ENCODE results near the gene ZFP36L1. TPM values are rescaled to one million over a fixed set of nuclear protein-coding genes. Genes with fewer than 3 reads are reported as not detected.

The ZFP36L1 gene
- total and polyA plus RNA-seq, 10 of the 15 experiments (the other 5 are each of a cell fraction or from before 2014, with no cell fraction given) = 22.0 to 184 (median 66.1) TPM

- peak overlapping the region; percentile 91 for H3K27ac ChIP-seq (ENCODE audit: control insufficient read depth, insufficient read depth)
- 0% methylated on average over 4 of the region's 4 CpGs for WGBS (ENCODE audit: insufficient coverage, insufficient replicate concordance, low lambda C conversion rate, missing lambda C conversion rate)
- RAD21 ChIA-PET (ENCODE audit: unreplicated experiment) = interaction anchor here (0.8 to 13.5 kb wide), 15 partner anchors 24 to 887 kb away, joined by 3 to 292 read pairs (median 8); partner anchors contain the start of gene ZFP36L1
- no peaks in the 10 kb centered on the region for H3K36me3 ChIP-seq (ENCODE audit: control insufficient read depth in 2 of 2, insufficient read depth in 2 of 2, low read length in 1 of 2)
- no peaks in the 10 kb centered on the region for H3K9me3 ChIP-seq (replicated peaks; ENCODE audit: control insufficient read depth, insufficient read depth, low read length)
- SMC1A ChIA-PET (ENCODE audit: uncharacterized antibody, unreplicated experiment) = interaction anchor here (0.8 to 15.9 kb wide), 20 partner anchors 8 to 876 kb away, joined by 3 to 314 read pairs (median 4); partner anchors contain the start of gene ZFP36L1
- H3K4me1 ChIP-seq (ENCODE audit: control insufficient read depth, insufficient read depth, low read length) = peaks cover 67% of the 10 kb centered on the region
- H3K9ac ChIP-seq (ENCODE audit: control insufficient read depth, insufficient read depth, low read length) = peak overlapping the region; percentile 81
- intact Hi-C loops (cut with micrococcal nuclease; ENCODE audit: unreplicated experiment) = no loop called here
- H2AFZ ChIP-seq (ENCODE audit: control insufficient read depth, low read depth, low read length) = peak overlapping the region; percentile 49
- H4K20me1 ChIP-seq (ENCODE audit: control insufficient read depth, insufficient read depth) = no peaks in the 10 kb centered on the region
- in situ Hi-C loops (cut with MboI) = loop anchor here (5.0 to 10.0 kb wide), 2 partner anchors 886 to 983 kb away; no protein-coding TSS in a partner anchor
- no TSS peak for BruUV-seq (replicated peaks)
- TF ChIP-seq BCL11A (IDR thresholded peaks at IDR 0.05; ENCODE audit: low read depth, low read length) = no peak
- no peak for TF ChIP-seq ZNF622 (IDR thresholded peaks at IDR 0.05)
- TF ChIP-seq SRF (IDR thresholded peaks at IDR 0.05; ENCODE audit: low read depth in 2 of 2, low read length in 2 of 2) = peak in 1 of 2 experiments; percentile 78; a peak in 2 of 4 replicates
- TF ChIP-seq EGR1 (IDR thresholded peaks at IDR 0.05; ENCODE audit: borderline replicate concordance in 1 of 2, low read depth in 2 of 2, low read length in 2 of 2) = 0 out of 3 replicates have a peak, but pooled peaks of 1 of the 2 experiments have one; percentile 22
- TF ChIP-seq E2F8 (IDR thresholded peaks at IDR 0.05; ENCODE audit: low read depth, partially characterized antibody) = no peak
- 0 out of 4 replicates have a peak, but pooled peaks of 1 of the 2 experiments have one; percentile 13 for TF ChIP-seq ETV6 (conservative IDR thresholded peaks at IDR 0.05 in 1 of 2, IDR thresholded peaks at IDR 0.05 in 1 of 2; ENCODE audit: borderline replicate concordance in 1 of 2, low read depth in 1 of 2)
- TF ChIP-seq ZZZ3 (IDR thresholded peaks at IDR 0.05; ENCODE audit: control insufficient read depth, insufficient read length, low read depth) = no peak
- TF ChIP-seq, protein P1, sequence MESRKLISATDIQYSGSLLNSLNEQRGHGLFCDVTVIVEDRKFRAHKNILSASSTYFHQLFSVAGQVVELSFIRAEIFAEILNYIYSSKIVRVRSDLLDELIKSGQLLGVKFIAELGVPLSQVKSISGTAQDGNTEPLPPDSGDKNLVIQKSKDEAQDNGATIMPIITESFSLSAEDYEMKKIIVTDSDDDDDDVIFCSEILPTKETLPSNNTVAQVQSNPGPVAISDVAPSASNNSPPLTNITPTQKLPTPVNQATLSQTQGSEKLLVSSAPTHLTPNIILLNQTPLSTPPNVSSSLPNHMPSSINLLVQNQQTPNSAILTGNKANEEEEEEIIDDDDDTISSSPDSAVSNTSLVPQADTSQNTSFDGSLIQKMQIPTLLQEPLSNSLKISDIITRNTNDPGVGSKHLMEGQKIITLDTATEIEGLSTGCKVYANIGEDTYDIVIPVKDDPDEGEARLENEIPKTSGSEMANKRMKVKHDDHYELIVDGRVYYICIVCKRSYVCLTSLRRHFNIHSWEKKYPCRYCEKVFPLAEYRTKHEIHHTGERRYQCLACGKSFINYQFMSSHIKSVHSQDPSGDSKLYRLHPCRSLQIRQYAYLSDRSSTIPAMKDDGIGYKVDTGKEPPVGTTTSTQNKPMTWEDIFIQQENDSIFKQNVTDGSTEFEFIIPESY (IDR thresholded peaks at IDR 0.05) = no peak
- H3K4me3 ChIP-seq = peak overlapping the region; percentile 39
- DNase-seq (ENCODE audit: low read depth, low spot score) = no peak
- CTCF ChIA-PET = interaction anchor here (1.1 to 22.6 kb wide), 7 partner anchors 22 to 938 kb away, joined by 3 to 310 read pairs (median 12); partner anchors contain the start of gene ZFP36L1
- H3K27me3 ChIP-seq (replicated peaks in 1 of 2; ENCODE audit: control insufficient read depth in 2 of 2, insufficient read depth in 2 of 2, low read length in 1 of 2) = no peaks in the 10 kb centered on the region
- H3K79me2 ChIP-seq (ENCODE audit: control insufficient read depth, insufficient read depth, low read length) = peaks cover 14% of the 10 kb centered on the region
- POLR2A ChIA-PET = interaction anchor here (0.6 to 10.0 kb wide), 12 partner anchors 15 to 542 kb away, joined by 3 to 115 read pairs (median 4); partner anchors contain the start of gene ZFP36L1
- peak overlapping the region; percentile 84 for H3K4me2 ChIP-seq (ENCODE audit: control insufficient read depth, insufficient read depth)
- ATAC-seq = peak; percentile 5
- no peak for FAIRE-seq
Observed at GRCh38 chr14:68820536-68820935, 27.7 kb upstream of the ZFP36L1 start.

Measured in GM12878 (cell line).